NCI-H510A (cell line): ENCODE measurements around the gene CTRL.

Source experiments
- DNase-seq: peaks from one replicate; lab custom pipeline; 2025; lab: John Stamatoyannopoulos, UW

Gene CTRL

DNA sequence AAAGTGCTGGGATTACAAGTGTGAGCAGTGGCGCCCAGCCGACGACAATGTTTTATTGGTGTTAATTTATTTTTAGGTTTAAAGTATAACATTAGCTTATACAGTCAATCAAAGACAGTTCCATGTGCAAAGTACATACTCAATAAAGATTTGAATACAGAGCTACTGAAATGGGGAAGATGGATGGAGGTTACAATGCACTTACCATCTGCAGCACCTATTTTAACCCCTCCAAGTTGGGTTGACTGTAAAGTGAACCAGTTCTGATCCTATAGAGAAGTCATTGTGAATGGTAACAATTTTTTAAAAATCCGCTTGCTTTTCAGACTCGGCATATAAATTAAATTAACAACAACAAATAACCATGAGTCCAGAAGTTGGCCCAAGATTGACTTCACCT is 39.3 kb downstream of the CTRL start:
- no peak for DNase-seq

DNA sequence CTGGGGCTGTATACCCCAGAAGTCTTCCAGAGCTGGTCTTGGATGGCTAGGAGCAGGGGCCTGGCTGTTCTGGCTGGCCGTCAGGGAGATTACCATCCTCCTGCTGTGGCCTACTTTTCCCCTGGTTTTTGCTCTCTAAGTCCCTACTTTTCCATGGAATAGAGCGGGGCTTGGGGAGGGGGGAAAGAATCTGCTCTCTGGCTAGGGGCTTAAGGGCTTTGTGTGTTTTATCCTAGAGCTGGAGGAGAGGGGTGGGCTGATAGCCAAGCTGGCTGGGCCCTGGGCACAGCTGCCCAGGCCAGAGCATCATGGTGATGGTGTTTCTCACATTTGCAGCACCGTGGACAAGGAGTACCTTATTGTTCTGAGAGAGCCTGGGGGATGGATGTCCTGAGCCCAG is 43.3 kb downstream of the CTRL start:
- no peak for DNase-seq

DNA sequence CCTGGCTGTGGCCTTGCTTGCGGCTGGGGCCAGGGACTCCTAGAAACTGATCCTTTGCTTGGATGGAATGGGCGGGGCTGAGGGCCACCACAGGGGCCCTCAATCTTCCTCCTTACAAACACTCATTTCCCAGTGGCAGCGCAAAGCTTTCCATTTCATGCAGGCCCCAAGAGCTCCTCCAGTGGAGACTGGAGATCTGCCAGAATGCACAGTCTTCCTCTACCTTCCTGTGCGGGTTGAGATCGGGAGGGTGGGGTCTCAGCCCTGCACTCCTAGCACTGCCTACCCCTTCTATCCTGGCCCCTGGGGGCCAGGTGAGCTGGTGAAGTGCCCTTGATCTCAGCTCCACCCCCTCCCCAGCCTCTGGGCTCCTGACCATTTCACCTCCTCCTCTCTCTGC is 45.3 kb downstream of the CTRL start:
- DNase-seq: no peak

DNA sequence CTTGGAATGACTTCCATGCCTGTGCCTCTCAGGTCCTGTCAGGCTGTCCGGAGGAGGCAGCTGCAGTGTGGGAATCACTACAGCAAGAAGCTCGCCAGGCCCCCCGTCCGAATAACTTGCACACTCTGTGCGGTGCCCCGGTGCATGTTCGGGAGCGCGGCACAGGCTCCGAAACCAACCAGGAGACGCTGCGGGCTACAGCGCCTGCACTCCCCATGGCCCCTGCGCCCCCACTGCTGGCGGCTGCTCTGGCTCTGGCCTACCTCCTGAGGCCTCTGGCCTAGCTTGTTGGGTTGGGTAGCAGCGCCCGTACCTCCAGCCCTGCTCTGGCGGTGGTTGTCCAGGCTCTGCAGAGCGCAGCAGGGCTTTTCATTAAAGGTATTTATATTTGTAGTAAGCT is 45.7 kb downstream of the CTRL start:
- no peak for DNase-seq

DNA sequence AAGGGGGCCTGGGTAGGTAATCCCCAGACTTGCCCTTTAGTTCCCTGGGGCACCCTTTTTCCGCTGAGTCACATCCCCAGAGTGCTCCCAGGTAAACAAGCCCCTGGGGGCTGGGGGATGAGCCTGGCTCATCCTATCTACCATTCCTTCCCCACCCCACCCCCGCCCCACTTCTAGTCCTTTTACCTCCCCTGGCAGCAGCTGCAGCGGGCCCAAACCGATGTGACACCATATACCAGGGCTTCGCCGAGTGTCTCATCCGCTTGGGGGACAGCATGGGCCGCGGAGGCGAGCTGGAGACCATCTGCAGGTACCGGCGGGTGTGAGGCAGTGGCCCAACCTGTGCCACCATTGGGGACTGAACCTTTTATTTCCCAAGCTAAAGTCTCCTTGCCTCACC is 46.1 kb downstream of the CTRL start:
- DNase-seq: no peak

DNA sequence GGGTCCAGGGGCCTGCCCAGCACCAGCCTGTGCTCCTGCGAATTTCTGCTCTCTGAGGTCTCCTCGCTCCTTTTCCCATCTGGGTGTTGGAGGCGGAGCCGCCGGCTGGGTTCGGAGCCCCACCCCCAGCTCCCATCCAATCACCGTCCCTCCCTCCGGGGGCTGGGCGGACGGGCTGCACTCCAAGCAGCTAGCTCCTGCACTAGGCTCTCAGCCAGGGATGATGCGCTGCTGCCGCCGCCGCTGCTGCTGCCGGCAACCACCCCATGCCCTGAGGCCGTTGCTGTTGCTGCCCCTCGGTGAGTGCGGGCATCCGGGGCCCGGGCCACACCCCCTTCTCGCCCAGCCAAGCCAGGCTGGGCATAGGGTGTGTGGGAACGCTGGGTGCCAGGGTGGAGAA is 47.0 kb downstream of the CTRL start, which contains the start of gene NRN1L:
Gene NRN1L, plus strand, starts transcription at position 202 of the 400 bp plus-strand sequence. Its CDS starts 19 bp downstream, at position 221.
- DNase-seq: peak; percentile 63

DNA sequence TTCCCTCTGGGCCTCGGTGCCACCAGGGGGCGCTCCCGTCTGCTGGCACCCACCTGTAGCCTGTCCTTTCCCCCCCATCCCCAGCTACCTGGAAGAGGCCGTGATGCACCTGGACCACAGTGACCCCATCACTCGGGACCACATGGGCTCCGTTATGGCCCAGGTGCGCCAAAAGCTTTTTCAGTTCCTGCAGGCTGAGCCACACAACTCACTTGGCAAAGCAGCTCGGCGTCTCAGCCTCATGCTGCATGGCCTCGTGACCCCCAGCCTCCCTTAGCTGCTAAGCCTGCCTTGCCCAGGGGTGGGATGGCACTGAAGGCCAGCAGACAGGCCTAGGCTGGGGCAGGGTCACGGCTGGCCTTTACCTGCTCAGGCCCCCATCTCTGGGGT is 47.8 kb downstream of the CTRL start:
- no peak for DNase-seq

DNA sequence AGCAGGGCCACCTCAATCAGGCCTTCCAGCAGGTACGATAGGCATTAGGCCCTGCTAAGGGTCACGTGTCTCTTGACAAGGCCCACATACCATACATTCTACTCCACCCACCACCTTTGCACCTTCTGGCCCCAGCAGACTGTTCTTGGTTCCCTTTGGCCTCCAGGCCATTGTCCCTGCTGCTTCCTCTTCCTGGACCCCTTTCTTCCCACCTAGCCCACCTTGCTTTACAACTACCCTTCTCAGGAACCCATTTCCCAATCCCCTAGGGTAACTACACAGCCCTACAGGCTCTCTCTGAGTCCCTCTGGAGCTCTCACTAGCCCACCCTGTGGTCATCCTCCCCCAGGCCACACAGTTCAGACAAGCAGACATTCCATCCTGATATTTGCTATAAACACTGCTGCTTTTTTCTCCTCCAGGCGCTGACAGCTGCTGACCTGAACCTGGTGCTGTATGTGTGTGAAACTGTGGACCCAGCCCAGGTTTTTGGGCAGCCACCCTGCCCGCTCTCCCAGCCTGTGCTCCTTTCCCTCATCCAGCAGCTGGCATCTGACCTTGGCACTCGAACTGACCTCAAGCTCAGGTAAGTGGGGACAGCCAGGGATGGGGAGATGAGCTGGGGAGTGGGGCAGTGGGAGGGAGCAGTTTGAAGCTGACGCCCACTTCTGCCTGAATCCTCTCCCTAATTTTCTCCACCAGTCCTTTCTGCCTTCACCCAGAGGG is 48.4 kb downstream of the CTRL start:
- DNase-seq: no peak

DNA sequence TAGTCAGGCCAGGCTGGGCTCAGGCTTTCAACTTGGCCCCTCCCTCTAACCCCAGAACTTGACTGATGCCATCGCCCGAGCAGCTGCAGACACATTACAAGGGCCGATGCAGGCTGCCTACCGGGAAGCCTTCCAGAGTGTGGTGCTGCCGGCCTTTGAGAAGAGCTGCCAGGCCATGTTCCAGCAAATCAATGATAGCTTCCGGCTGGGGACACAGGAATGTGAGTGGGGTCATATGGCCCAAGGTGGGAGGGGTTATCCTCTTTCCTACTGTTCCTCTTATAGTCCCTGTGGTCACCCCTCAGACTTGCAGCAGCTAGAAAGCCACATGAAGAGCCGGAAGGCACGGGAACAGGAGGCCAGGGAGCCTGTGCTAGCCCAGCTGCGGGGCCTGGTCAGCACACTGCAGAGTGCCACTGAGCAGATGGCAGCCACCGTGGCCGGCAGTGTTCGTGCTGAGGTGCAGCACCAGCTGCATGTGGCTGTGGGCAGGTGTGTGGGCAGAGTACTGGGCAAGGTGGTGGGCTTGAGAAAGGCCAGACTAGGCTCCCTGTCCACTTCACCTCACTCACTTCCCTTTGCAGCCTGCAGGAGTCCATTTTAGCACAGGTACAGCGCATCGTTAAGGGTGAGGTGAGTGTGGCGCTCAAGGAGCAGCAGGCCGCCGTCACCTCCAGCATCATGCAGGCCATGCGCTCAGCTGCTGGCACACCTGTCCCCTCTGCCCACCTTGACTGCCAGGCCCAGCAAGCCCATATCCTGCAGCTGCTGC is 49.1 kb downstream of the CTRL start:
- DNase-seq: no peak

DNA sequence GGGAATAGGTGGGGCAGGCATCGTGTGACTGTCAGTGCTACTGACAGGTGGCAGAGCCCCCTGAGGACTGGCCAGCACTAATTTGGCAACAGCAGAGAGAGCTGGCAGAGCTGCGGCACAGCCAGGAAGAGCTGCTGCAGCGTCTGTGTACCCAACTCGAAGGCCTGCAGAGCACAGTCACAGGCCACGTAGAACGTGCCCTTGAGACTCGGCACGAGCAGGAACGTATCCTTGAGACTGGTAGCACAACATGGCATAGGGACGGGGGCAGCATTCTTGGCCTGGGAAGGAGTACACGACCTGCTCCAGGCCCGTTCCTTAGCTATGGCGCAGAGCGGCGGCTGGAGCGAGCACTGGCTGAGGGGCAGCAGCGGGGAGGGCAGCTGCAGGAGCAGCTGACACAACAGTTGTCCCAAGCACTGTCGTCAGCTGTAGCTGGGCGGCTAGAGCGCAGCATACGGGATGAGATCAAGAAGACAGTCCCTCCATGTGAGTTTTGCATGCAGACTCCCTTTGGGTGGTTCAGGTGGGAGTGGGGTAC is 50.0 kb downstream of the CTRL start:
- no peak for DNase-seq

DNA sequence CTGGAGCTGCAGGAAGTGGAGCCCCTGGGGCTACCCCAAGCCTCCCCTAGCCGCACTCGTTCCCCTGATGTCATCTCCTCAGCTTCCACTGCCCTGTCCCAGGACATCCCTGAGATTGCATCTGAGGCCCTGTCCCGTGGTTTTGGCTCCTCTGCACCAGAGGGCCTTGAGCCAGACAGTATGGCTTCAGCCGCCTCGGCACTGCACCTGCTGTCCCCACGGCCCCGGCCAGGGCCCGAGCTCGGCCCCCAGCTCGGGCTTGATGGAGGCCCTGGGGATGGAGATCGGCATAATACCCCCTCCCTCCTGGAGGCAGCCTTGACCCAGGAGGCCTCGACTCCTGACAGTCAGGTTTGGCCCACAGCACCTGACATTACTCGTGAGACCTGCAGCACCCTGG is 51.1 kb downstream of the CTRL start:
- no peak for DNase-seq

DNA sequence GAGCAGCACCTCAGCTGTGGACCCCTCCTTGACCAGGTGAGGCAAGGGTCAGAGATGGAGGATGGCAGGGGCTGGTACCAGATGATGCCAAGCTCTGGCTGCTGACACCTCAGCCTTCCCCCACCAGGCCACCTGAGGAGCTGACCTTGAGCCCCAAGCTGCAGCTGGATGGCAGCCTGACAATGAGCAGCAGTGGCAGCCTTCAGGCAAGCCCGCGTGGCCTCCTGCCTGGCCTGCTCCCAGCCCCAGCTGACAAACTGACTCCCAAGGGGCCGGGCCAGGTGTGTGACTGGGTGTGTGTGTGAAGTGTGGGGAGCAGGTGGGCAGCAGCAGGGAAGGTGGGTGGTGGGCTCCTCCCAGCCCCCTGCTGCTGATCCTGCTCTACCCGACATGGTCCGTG is 51.7 kb downstream of the CTRL start:
- DNase-seq: no peak
